ENCODE measurements around the gene TP53I11.

Gene TP53I11

GRCh38 chr11:44934735-44935250 lies 15.9 kb downstream of the TP53I11 start:
- Histone ChIP-seq H3K27ac (ENCODE audit: low read depth, low read length) (no peak overlapping the region), H3K9ac (ENCODE audit: low read length) (no peak overlapping the region), H3K9me2 (replicated peaks; ENCODE audit: insufficient read depth, low read length) (no peaks in the 10 kb centered on the region), H3K27me3 (ENCODE audit: low read length) (no peaks in the 10 kb centered on the region), H3K4me2 (ENCODE audit: low read depth, low read length, poor library complexity, severe bottlenecking) (no peak overlapping the region), H3K79me2 (ENCODE audit: insufficient read depth, low read length) (no peaks in the 10 kb centered on the region), H4K20me1 (ENCODE audit: low read depth, low read length) (no peaks in the 10 kb centered on the region), H3K9me3 (ENCODE audit: insufficient read depth, low read length) (no peaks in the 10 kb centered on the region), H3K4me3 (ENCODE audit: insufficient read depth, low read length, poor library complexity, severe bottlenecking) (no peak overlapping the region), H2AFZ (ENCODE audit: low read depth, low read length, severe bottlenecking) (no peak overlapping the region), H3K36me3 (ENCODE audit: low read length) (no peaks in the 10 kb centered on the region), H3F3A (ENCODE audit: insufficient read depth) (no peaks in the 10 kb centered on the region)
- TF ChIP-seq, protein P1, sequence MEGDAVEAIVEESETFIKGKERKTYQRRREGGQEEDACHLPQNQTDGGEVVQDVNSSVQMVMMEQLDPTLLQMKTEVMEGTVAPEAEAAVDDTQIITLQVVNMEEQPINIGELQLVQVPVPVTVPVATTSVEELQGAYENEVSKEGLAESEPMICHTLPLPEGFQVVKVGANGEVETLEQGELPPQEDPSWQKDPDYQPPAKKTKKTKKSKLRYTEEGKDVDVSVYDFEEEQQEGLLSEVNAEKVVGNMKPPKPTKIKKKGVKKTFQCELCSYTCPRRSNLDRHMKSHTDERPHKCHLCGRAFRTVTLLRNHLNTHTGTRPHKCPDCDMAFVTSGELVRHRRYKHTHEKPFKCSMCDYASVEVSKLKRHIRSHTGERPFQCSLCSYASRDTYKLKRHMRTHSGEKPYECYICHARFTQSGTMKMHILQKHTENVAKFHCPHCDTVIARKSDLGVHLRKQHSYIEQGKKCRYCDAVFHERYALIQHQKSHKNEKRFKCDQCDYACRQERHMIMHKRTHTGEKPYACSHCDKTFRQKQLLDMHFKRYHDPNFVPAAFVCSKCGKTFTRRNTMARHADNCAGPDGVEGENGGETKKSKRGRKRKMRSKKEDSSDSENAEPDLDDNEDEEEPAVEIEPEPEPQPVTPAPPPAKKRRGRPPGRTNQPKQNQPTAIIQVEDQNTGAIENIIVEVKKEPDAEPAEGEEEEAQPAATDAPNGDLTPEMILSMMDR (IDR thresholded peaks at IDR 0.05; ENCODE audit: insufficient read depth, low read length, poor library complexity, severe bottlenecking), result no peak
- no peak for TF ChIP-seq EZH2phosphoT487 (conservative IDR thresholded peaks at IDR 0.05; ENCODE audit: low read length)

DNA sequence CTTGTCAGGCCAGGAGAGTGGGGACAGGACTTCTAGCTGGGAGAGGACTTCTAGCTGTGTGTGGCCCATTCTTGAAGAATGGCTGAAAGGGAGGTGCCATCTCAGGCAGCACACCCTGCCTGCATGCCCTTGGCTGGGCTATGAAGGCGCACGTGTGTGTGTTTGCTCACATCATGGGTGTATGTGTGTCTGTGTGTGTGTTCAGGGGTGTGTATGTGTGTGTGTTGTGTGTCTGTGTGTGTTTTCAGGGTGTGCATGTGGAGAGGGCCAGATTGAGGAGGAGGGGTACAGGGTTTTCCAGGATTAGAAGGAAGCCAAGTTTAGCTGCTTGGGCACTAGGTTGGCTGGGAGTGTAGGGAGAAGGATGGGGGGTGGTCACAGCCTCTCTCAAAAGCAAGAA lies 16.6 kb downstream of the TP53I11 start:
- Histone ChIP-seq H3F3A (ENCODE audit: insufficient read depth) (no peaks in the 10 kb centered on the region), H3K27me3 (ENCODE audit: low read length) (no peaks in the 10 kb centered on the region), H4K20me1 (ENCODE audit: low read depth, low read length) (no peaks in the 10 kb centered on the region), H3K79me2 (ENCODE audit: insufficient read depth, low read length) (no peaks in the 10 kb centered on the region), H2AFZ (ENCODE audit: low read depth, low read length, severe bottlenecking) (no peak overlapping the region), H3K9me3 (ENCODE audit: insufficient read depth, low read length) (no peaks in the 10 kb centered on the region), H3K9ac (ENCODE audit: low read length) (no peak overlapping the region), H3K36me3 (ENCODE audit: low read length) (no peaks in the 10 kb centered on the region), H3K9me2 (replicated peaks; ENCODE audit: insufficient read depth, low read length) (no peaks in the 10 kb centered on the region), H3K27ac (ENCODE audit: low read depth, low read length) (no peak overlapping the region), H3K4me3 (ENCODE audit: insufficient read depth, low read length, poor library complexity, severe bottlenecking) (no peak overlapping the region), H3K4me2 (ENCODE audit: low read depth, low read length, poor library complexity, severe bottlenecking) (no peak overlapping the region)
- no peak for TF ChIP-seq EZH2phosphoT487 (conservative IDR thresholded peaks at IDR 0.05; ENCODE audit: low read length)
- TF ChIP-seq, protein P1 (IDR thresholded peaks at IDR 0.05; ENCODE audit: insufficient read depth, low read length, poor library complexity, severe bottlenecking), result no peak

- Histone ChIP-seq H3K27me3 (ENCODE audit: low read length) (no peaks in the 10 kb centered on the region), H3K9ac (ENCODE audit: low read length) (no peak overlapping the region), H3K27ac (ENCODE audit: low read depth, low read length) (no peak overlapping the region), H3K9me3 (ENCODE audit: insufficient read depth, low read length) (no peaks in the 10 kb centered on the region), H3F3A (ENCODE audit: insufficient read depth) (no peaks in the 10 kb centered on the region), H3K9me2 (replicated peaks; ENCODE audit: insufficient read depth, low read length) (no peaks in the 10 kb centered on the region), H4K20me1 (ENCODE audit: low read depth, low read length) (no peaks in the 10 kb centered on the region), H3K36me3 (ENCODE audit: low read length) (no peaks in the 10 kb centered on the region), H3K4me2 (ENCODE audit: low read depth, low read length, poor library complexity, severe bottlenecking) (no peak overlapping the region), H3K4me3 (ENCODE audit: insufficient read depth, low read length, poor library complexity, severe bottlenecking) (no peak overlapping the region), H2AFZ (ENCODE audit: low read depth, low read length, severe bottlenecking) (no peak overlapping the region), H3K79me2 (ENCODE audit: insufficient read depth, low read length) (no peaks in the 10 kb centered on the region)
- TF ChIP-seq EZH2phosphoT487 (conservative IDR thresholded peaks at IDR 0.05; ENCODE audit: low read length), result no peak
- TF ChIP-seq, protein P1 (IDR thresholded peaks at IDR 0.05; ENCODE audit: insufficient read depth, low read length, poor library complexity, severe bottlenecking), result no peak
Observed at GRCh38 chr11:44931466-44931865, 19.2 kb downstream of the TP53I11 start.
